GM21526 (cell line): ENCODE measurements around the gene CELF4.

Experiments
- ATAC-seq: cut with Tn5 transposase; IDR thresholded peaks from one replicate; pipeline ENCODE4 v1.9.1; 2021; ENCODE audit warnings: moderate library complexity; ENCODE audit not compliant: unreplicated experiment, low FRiP score

The CELF4 gene

DNA sequence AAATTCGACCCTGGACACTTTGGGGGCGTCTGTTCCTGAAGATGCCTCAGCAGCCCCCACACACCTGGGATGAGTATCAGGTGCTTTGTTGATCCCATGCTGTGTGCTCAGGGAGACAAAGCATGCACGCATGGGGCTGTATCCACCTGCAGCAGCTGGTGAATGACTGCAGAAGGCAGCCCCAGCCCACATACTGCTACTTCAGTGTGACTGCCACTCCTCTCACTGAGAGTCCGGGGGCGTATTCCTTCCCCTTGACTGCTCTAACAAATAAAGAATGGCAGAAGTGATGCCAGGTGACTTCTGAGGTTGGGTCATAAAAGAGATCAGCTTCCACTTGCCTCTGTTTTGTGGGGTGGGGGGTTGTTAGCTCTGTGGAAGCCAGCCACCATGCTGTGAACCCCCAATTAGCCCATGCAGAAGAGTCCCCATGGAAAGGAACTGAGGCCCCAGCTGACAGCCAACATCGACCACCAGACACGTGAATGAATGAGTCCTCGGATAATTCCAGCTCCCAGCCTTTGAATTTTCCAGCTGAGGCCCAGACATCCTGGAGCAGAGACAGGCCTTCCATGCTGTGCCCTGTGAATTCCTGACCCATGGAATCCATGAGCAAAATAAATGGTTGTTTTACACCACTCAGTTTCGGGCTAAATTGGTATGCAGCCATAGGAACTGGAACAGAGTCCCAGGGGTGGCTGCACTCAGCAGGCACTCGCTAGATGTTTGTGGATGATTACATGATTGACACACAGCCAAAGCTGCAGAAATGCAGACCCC lies 289.3 kb downstream of the CELF4 start:
- ATAC-seq: no peak

DNA sequence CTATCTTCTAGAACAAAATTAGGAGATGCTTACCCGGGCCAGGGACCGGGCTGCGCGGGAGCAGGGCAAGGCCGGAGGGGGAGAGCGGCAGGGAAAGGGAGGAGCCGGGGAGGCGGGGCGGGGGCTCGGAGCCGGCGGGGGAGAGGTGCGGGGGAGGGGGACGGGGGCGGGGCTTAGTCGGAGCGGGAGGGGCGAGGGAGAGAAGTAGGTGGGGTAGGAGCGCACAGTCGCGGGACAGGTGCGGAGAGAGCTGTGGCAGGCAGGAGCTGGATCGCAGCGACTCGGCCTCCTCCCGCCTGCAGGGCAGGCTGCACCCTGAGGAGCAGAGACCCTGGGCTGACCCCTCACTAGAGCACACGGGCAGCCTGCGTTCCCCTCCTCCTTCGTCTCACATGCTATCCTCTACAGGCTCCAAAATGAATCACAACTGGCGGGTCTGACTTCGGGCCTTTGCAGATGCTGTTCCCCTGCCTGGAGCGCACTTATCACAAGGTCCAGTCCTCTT lies 290.3 kb downstream of the CELF4 start:
- no peak for ATAC-seq

- ATAC-seq: no peak
Observed at GRCh38 chr18:37274309-37275236, 291.0 kb downstream of the CELF4 start.

DNA sequence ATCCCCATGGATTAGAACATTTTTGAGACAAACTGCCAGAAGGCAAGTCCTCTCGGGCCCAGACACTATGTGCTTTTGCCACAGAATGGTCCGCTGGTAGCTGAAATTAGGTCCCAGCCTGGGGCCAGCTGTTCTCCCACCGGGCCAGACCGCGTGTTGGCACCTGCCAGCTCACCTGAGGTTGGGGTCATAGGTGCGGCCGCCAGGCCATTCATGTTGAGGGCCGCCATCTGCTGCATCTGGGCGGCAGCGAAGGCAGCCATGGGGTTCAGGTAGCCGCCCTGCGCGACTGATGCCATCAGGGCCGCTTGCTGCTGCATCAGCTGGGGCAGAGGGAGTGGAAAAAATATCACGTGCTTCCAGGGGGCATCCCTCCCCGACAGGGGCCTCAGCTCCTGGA lies 292.8 kb downstream of the CELF4 start:
- no peak for ATAC-seq

- ATAC-seq: no peak
Observed at GRCh38 chr18:37272226-37272625, 293.4 kb downstream of the CELF4 start.

- ATAC-seq: no peak
Observed at GRCh38 chr18:37270666-37271052, 294.9 kb downstream of the CELF4 start.

- no peak for ATAC-seq
Observed at GRCh38 chr18:37270038-37270665, 295.4 kb downstream of the CELF4 start.

GRCh38 chr18:37266290-37266689 lies 299.3 kb downstream of the CELF4 start:
- no peak for ATAC-seq

- ATAC-seq: no peak
Observed at GRCh38 chr18:37265382-37265781, 300.2 kb downstream of the CELF4 start.

GRCh38 chr18:37264956-37265355 lies 300.6 kb downstream of the CELF4 start:
- no peak for ATAC-seq

- no peak for ATAC-seq
Observed at GRCh38 chr18:37261988-37262387, 303.6 kb downstream of the CELF4 start.

DNA sequence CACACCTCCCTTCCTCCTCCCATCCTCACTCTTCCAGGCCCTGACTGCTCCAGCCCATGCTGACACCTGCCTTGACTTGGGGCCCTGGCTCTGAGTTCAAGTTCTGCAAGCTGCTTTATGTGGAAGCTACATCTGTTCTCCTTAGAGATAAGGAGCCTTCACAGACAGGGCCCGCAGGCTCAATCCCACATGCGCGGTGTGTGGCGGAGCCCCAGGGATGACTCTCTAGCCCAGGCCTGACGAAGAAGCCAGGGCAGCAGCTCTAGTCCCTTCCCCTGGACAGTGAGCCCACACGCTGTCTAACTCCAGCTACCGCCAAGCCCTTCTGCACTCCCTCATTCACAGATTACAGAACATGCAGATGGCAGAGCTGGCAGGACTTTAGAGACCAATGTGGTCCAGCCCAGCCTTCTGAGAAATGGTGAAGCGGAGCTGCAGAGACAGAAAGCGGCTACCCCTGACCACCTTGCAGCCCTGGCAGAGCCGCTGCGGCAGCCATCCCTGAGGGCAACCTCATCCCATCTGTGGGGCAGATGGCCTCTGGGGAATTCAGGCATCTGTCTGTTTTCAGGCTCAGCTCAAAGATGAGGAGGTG lies 304.3 kb downstream of the CELF4 start:
- no peak for ATAC-seq

- no peak for ATAC-seq
Observed at GRCh38 chr18:37260367-37261093, 305.1 kb downstream of the CELF4 start.

DNA sequence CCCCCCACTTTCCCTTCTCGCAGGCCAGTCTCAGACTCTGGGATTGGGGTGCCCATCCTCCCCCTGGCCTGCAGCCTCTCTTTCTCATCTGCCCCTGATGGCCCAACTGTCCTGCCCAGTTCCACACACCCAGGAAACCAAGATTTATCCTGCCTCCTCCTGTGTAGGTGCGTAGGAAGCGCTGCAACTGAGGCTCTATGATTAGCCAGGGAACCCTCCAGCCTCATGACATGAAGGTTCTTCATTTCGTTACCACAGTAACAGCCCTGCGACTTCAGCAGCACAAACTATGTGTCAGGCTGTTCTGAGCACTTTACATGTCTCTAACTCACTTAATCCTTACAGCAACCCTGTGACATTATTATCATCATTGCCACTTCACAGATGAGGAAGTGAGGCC lies 305.9 kb downstream of the CELF4 start:
- ATAC-seq: no peak

GRCh38 chr18:37258819-37259218 lies 306.8 kb downstream of the CELF4 start:
- ATAC-seq: no peak

- no peak for ATAC-seq
Observed at GRCh38 chr18:37258131-37258530, 307.5 kb downstream of the CELF4 start.

DNA sequence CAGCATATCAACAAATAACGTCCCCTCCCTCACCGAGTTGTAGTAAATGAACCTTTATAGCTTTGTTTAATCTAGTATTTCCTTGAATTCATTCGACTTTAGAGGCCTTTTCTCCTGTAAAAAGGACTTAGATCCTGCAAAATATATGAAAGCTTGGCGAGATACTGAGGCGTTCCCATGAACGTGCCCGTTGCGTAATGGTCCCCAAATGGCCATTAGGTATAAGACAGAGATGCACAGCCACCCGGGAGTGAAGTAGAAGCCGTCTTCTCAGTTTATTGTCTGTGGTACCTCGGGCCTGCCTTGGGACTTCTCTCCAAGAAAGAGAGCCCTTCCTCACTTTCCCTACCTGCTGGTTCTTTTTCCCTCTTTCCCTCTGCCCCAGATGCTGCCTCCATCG lies 310.6 kb downstream of the CELF4 start:
- ATAC-seq: no peak

DNA sequence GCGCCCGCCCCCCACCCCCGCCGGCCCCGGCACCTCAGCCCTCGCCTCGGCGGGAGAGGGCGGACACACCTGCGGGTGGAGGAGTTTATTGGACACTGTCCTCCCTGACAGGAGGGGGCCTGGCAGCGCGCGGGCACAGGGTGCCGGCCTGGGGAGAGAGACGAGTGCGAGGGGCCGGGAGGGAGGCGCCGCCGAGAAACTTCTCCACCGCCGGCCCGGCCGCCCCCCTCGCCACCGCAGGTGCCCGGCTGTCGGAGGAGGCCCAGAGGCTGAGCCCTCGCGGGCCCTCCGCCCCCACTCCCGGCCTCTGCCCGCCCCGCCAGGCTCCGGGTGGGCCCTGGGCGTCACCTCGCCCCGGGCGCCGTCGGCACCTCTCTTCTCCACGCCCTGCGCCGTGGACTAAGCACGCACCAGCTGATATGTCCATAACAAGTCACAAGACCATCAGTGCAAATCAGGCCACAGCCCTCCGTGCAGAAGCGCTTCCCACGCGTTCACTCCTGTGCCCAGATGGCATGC lies 311.3 kb downstream of the CELF4 start:
- ATAC-seq: no peak

- ATAC-seq: no peak
Observed at GRCh38 chr18:37253394-37254235, 312.0 kb downstream of the CELF4 start.
